Dendritic cell treated with granulocyte-macrophage colony-stimulating factor and Interleukin-4, amounts not matched to agents 40 ng/mL and 50 ng/mL, for 4 days (primary cell): ENCODE data around the gene OR10G8.
"Not testable (repeated sequence)": the region's sequence is repeated elsewhere in the genome, so short reads cannot be mapped to it uniquely, and the experiment has no call there.

Source experiments
- H3K27ac Mint-ChIP-seq: one replicate; pipeline ENCODE4 v1.8.0; 2022; ENCODE audit warnings: mild to moderate bottlenecking, mixed read lengths
- H3K27me3 Mint-ChIP-seq: one replicate; pipeline ENCODE4 v1.8.0; 2022; ENCODE audit warnings: mild to moderate bottlenecking, mixed read lengths
- H3K36me3 Mint-ChIP-seq: one replicate; pipeline ENCODE4 v1.8.0; 2022; ENCODE audit warnings: low read depth, mixed read lengths
- H3K4me1 Mint-ChIP-seq: one replicate; pipeline ENCODE4 v1.8.0; 2022; ENCODE audit warnings: low read depth, mixed read lengths
- H3K4me3 Mint-ChIP-seq: one replicate; pipeline ENCODE4 v1.8.0; 2022; ENCODE audit warnings: mild to moderate bottlenecking, moderate library complexity, mixed read lengths
- H3K9me3 Mint-ChIP-seq: one replicate; pipeline ENCODE4 v1.8.0; 2022; ENCODE audit warnings: mixed read lengths
- intact Hi-C: fragments of 100-400 bp; cut with micrococcal nuclease; formaldehyde crosslinking; loops from one replicate; pipeline ENCODE4 v1.15.0; 2022

Gene OR10G8

GRCh38 chr11:124026498-124026897, at the start of gene OR10G8:
TSS of gene OR10G8 (plus strand) at chr11:124026798. CDS start at chr11:124029623, 2,825 bp downstream.
- Mint-ChIP-seq H3K4me3 (no peak within 1 kb of the TSS), H3K27me3 (no peaks in the 10 kb centered on the region), H3K4me1 (no peaks in the 10 kb centered on the region), H3K36me3 (no peaks in the 10 kb centered on the region), H3K27ac (no peak within 1 kb of the TSS), H3K9me3 (no peaks in the 10 kb centered on the region)
- intact Hi-C loops = no loop called here

GRCh38 chr11:123977731-123978347, 48.8 kb upstream of the OR10G8 start, which contains the start of gene OR10S1:
TSS of gene OR10S1 (minus strand) at chr11:123977781. CDS start at chr11:123977664, 117 bp downstream.
- no peaks in the 10 kb centered on the region for H3K27me3 Mint-ChIP-seq
- peaks cover 9% of the 10 kb centered on the region for H3K9me3 Mint-ChIP-seq
- H3K27ac Mint-ChIP-seq = no peak within 1 kb of the TSS
- no peak within 1 kb of the TSS for H3K4me3 Mint-ChIP-seq
- H3K4me1 Mint-ChIP-seq = no peaks in the 10 kb centered on the region
- intact Hi-C loops = no loop called here
- no peaks in the 10 kb centered on the region for H3K36me3 Mint-ChIP-seq

GRCh38 chr11:123979311-123979710, 47.3 kb upstream of the OR10G8 start:
- Mint-ChIP-seq H3K27me3 (no peaks in the 10 kb centered on the region), H3K4me3 (no peak overlapping the region), H3K9me3 (peaks cover 24% of the 10 kb centered on the region), H3K36me3 (no peaks in the 10 kb centered on the region), H3K4me1 (no peaks in the 10 kb centered on the region), H3K27ac (no peak overlapping the region)
- intact Hi-C loops = no loop called here

- no peak within 1 kb of the TSS for H3K27ac Mint-ChIP-seq
- H3K27me3 Mint-ChIP-seq = no peaks in the 10 kb centered on the region
- no peaks in the 10 kb centered on the region for H3K36me3 Mint-ChIP-seq
- no peaks in the 10 kb centered on the region for H3K9me3 Mint-ChIP-seq
- no peaks in the 10 kb centered on the region for H3K4me1 Mint-ChIP-seq
- intact Hi-C loops = no loop called here
- no peak within 1 kb of the TSS for H3K4me3 Mint-ChIP-seq
Observed at GRCh38 chr11:123995119-123995518, 31.5 kb upstream of the OR10G8 start, which contains the start of gene OR10G6. TSS of gene OR10G6 (minus strand) at chr11:123995161. CDS start at chr11:123995161, 0 bp downstream.

GRCh38 chr11:124012697-124013096, 13.9 kb upstream of the OR10G8 start, which contains the start of gene OR10G4:
TSS of gene OR10G4 (plus strand) at chr11:124012997. CDS start at chr11:124015575, 2,578 bp downstream.
- H3K36me3 Mint-ChIP-seq = no peaks in the 10 kb centered on the region
- H3K4me3 Mint-ChIP-seq = no peak within 1 kb of the TSS
- H3K27me3 Mint-ChIP-seq = no peaks in the 10 kb centered on the region
- intact Hi-C loops = no loop called here
- H3K4me1 Mint-ChIP-seq = no peaks in the 10 kb centered on the region
- no peaks in the 10 kb centered on the region for H3K9me3 Mint-ChIP-seq
- no peak within 1 kb of the TSS for H3K27ac Mint-ChIP-seq

- intact Hi-C loops, H3K36me3 Mint-ChIP-seq, H3K27ac Mint-ChIP-seq, H3K27me3 Mint-ChIP-seq, H3K4me3 Mint-ChIP-seq, H3K9me3 Mint-ChIP-seq, H3K4me1 Mint-ChIP-seq: not testable (repeated sequence)
Observed at GRCh38 chr11:124015837-124016236, 10.8 kb upstream of the OR10G8 start.

- H3K4me1 Mint-ChIP-seq = no peaks in the 10 kb centered on the region
Observed at GRCh38 chr11:124036666-124037065, 10.1 kb downstream of the OR10G8 start.

GRCh38 chr11:124039557-124039956, 13.0 kb downstream of the OR10G8 start:
- Mint-ChIP-seq H3K27ac (no peak overlapping the region), H3K36me3 (no peaks in the 10 kb centered on the region), H3K4me1 (no peaks in the 10 kb centered on the region), H3K27me3 (no peaks in the 10 kb centered on the region), H3K4me3 (no peak overlapping the region), H3K9me3 (no peaks in the 10 kb centered on the region)
- intact Hi-C loops = no loop called here

More at GRCh38 chr11:124036666-124037065, 10.1 kb downstream of the OR10G8 start:
- intact Hi-C loops = no loop called here
- Mint-ChIP-seq H3K27me3 (no peaks in the 10 kb centered on the region), H3K4me3 (no peak overlapping the region), H3K36me3 (no peaks in the 10 kb centered on the region), H3K9me3 (no peaks in the 10 kb centered on the region), H3K27ac (no peak overlapping the region)

- no peaks in the 10 kb centered on the region for H3K4me1 Mint-ChIP-seq
- intact Hi-C loops = no loop called here
- H3K36me3 Mint-ChIP-seq = no peaks in the 10 kb centered on the region
- H3K27ac Mint-ChIP-seq = no peak within 1 kb of the TSS
- no peak within 1 kb of the TSS for H3K4me3 Mint-ChIP-seq
- no peaks in the 10 kb centered on the region for H3K27me3 Mint-ChIP-seq
- H3K9me3 Mint-ChIP-seq = no peaks in the 10 kb centered on the region
Observed at GRCh38 chr11:124041254-124041653, 14.7 kb downstream of the OR10G8 start, which contains the start of gene OR10G7. TSS of gene OR10G7 (minus strand) at chr11:124041325. CDS start at chr11:124039001, 2,324 bp downstream.

GRCh38 chr11:124043420-124043819, 16.8 kb downstream of the OR10G8 start:
- Mint-ChIP-seq H3K27ac (no peak overlapping the region), H3K36me3 (no peaks in the 10 kb centered on the region), H3K4me1 (no peaks in the 10 kb centered on the region), H3K9me3 (no peaks in the 10 kb centered on the region), H3K27me3 (no peaks in the 10 kb centered on the region), H3K4me3 (no peak overlapping the region)
- intact Hi-C loops = no loop called here

- no peak overlapping the region for H3K27ac Mint-ChIP-seq
- intact Hi-C loops = no loop called here
- H3K9me3 Mint-ChIP-seq = no peaks in the 10 kb centered on the region
- no peak overlapping the region for H3K4me3 Mint-ChIP-seq
- H3K36me3 Mint-ChIP-seq = no peaks in the 10 kb centered on the region
- H3K4me1 Mint-ChIP-seq = no peaks in the 10 kb centered on the region
- no peaks in the 10 kb centered on the region for H3K27me3 Mint-ChIP-seq
Observed at GRCh38 chr11:124050748-124051147, 24.1 kb downstream of the OR10G8 start.

GRCh38 chr11:124052966-124053365, 26.4 kb downstream of the OR10G8 start:
- Mint-ChIP-seq H3K4me3 (no peak overlapping the region), H3K27me3 (no peaks in the 10 kb centered on the region), H3K9me3 (no peaks in the 10 kb centered on the region), H3K36me3 (no peaks in the 10 kb centered on the region), H3K4me1 (no peaks in the 10 kb centered on the region), H3K27ac (no peak overlapping the region)
- intact Hi-C loops = no loop called here

GRCh38 chr11:124068601-124069110, 42.1 kb downstream of the OR10G8 start:
- Mint-ChIP-seq H3K36me3 (no peaks in the 10 kb centered on the region), H3K27ac (no peak overlapping the region), H3K27me3 (peaks cover 20% of the 10 kb centered on the region), H3K4me1 (peaks cover 31% of the 10 kb centered on the region), H3K9me3 (no peaks in the 10 kb centered on the region), H3K4me3 (no peak overlapping the region)
- intact Hi-C loops = loop anchor here (5.0 to 10.0 kb wide), 2 partner anchors 324 to 339 kb away; partner anchors contain the start of gene ZNF202
